Measurements from ENCODE around the gene CUL9.

The CUL9 gene

GRCh38 chr6:43258180-43258579 lies 76.2 kb downstream of the CUL9 start:
- no peak for DNase-seq

GRCh38 chr6:43258807-43259686 lies 77.1 kb downstream of the CUL9 start:
- no peak for DNase-seq

- DNase-seq, result no peak
Measured at GRCh38 chr6:43260791-43261190, 78.8 kb downstream of the CUL9 start.

- no peak for DNase-seq
Measured at GRCh38 chr6:43261198-43261597, 79.2 kb downstream of the CUL9 start.

GRCh38 chr6:43262000-43262779 lies 80.2 kb downstream of the CUL9 start:
- DNase-seq, result no peak

GRCh38 chr6:43262780-43263313 lies 80.9 kb downstream of the CUL9 start:
- no peak for DNase-seq

- peak; percentile 81 for DNase-seq
Measured at GRCh38 chr6:43263314-43264178, 81.5 kb downstream of the CUL9 start.

- DNase-seq, result no peak
Measured at GRCh38 chr6:43264599-43265145, 82.7 kb downstream of the CUL9 start.

GRCh38 chr6:43265564-43265963 lies 83.6 kb downstream of the CUL9 start:
- no peak for DNase-seq

GRCh38 chr6:43267619-43268354 lies 85.8 kb downstream of the CUL9 start:
- DNase-seq, result no peak

- no peak for DNase-seq
Measured at GRCh38 chr6:43268355-43268700, 86.3 kb downstream of the CUL9 start.

GRCh38 chr6:43268782-43269272 lies 86.8 kb downstream of the CUL9 start:
- no peak for DNase-seq

GRCh38 chr6:43269273-43270007 lies 87.4 kb downstream of the CUL9 start:
- DNase-seq, result peak; percentile 26

GRCh38 chr6:43271103-43271815 lies 89.3 kb downstream of the CUL9 start:
- DNase-seq, result no peak

- DNase-seq, result no peak
Measured at GRCh38 chr6:43271944-43272343, 89.9 kb downstream of the CUL9 start.

GRCh38 chr6:43273707-43274106 lies 91.7 kb downstream of the CUL9 start:
- no peak for DNase-seq
